Keratinocyte (primary cell): ENCODE measurements around the gene TRABD2B.

Experiments used
- CTCF ChIP-seq, 3 experiments: IDR thresholded peaks in 1 of 3; conservative IDR thresholded peaks in 1 of 3; optimal IDR thresholded peaks in 1 of 3; 2 replicates in 2 of 3; 3 replicates in 1 of 3; pipeline versions ENCODE3 to v1.5.1; 2011; ENCODE audit warnings: low read length in 3 of 3, mild to moderate bottlenecking in 3 of 3, moderate library complexity in 2 of 3, control low read depth in 1 of 3, inconsistent platforms in 1 of 3; ENCODE audit not compliant: insufficient read depth in 2 of 3; ENCODE audit errors: extremely low read depth in 1 of 3
- EZH2 ChIP-seq: IDR thresholded peaks from one replicate; pipeline ENCODE4 v1.6.1; 2012; ENCODE audit warnings: inconsistent platforms, mild to moderate bottlenecking, low read length, moderate library complexity

DNA sequence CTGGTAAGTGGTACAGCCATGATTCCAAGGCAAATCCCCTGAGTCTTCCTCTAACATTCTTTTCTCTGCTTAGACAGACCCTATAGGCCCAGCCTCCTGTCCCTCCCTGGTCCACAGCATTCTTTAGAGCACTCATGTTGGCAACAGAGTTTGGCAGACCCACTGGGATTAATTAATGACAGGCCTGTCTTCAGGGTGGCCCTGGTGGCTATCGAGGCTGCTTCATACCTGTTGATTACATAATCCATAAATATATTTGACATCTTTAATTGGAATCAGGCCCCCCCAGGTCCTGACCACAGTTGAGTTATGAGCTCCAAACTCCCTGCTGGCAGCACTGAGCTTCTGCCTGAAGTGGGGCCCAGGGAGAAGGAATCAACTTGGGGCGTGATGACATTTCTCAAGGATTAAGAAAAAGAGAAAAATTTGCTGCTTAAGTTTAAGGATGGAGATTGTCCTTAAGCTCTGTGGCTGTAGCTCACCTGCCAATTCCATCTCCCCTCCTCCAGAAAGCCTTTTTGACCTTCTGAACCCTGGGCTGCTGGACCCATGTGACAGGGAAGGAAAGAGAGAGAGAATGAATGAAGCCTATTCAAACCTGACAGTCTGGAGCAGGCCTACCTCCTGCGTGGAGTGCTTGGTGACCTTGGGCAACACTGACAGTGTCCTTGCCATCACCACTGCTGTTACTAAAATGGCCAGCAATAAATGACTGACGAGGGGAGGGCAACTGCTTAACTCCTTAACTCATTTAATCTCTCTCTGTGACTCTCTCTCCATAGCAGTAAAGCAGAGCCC is 156.6 kb downstream of the TRABD2B start:
- no peak for TF ChIP-seq CTCF (optimal IDR thresholded peaks at IDR 0.05 in 1 of 3, IDR thresholded peaks at IDR 0.05 in 1 of 3, conservative IDR thresholded peaks at IDR 0.05 in 1 of 3; ENCODE audit: extremely low read depth in 1 of 3, insufficient read depth in 2 of 3, low read length in 3 of 3)
- no peak for TF ChIP-seq EZH2
